GM18951 (cell line): ENCODE measurements around the gene TTPAL.

Source experiments
- POLR2A ChIP-seq: IDR thresholded peaks from 4 replicates; pipeline ENCODE4 v1.6.1; 2011; ENCODE audit warnings: mild to moderate bottlenecking; ENCODE audit not compliant: insufficient read length, insufficient read depth; ENCODE audit errors: extremely low read depth
- in situ Hi-C: fragments of 300-500 bp; cut with MboI; formaldehyde crosslinking; loops from one replicate; pipeline ENCODE4 v1.12.0; 2022; ENCODE audit warnings: low sequenced_read_pairs, mixed read lengths, inconsistent platforms; ENCODE audit not compliant: unreplicated experiment

The TTPAL gene

DNA sequence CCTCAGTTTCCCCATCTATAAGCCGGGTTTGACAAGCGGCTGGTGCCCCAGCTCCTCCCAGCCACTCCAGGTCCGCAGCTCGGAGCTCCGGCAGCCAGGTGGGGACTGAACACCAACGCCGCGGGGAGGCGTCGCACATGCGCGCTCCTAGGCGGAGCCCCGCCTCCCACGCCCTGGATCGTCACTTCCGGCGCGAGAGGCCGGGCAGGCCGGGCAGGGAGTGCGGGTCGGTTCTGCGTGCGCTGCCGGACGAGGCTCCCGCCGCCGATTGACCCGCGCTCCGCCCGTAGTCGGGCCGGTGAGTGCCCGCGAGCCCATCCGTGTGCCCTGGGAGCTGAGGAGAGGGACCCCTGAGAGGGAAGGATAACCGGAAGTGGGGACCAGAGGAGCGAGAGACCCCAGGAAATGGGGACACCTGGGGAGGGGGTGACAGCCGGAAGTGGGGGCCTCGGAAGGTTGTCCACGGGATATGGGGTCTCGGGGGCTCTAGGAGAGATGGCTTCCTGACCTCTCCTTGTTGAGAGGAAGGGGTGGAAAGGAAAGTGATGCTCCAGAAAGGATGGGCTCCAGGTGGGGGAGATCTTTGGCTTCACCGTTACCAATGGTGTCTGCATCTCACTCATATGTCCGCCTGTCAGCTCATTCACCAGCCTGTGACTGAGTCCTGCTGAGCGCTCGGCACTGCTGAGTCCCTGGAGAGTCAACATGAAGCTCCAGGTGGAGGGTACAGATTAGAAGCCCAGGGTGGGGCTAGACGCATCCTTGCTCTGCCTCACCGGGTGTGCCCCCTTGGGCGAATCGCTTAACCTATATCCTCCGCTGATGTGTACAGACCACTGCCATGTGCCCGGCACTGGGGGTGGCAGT is at the start of gene TTPAL:
TTPAL (plus strand) TSS at position 181 of the 867 bp plus-strand sequence. CDS start 4,126 bp downstream, outside the sequence.
- in situ Hi-C loops = no loop called here
- TF ChIP-seq POLR2A = peak; percentile 99

- in situ Hi-C loops = no loop called here
- no peak for TF ChIP-seq POLR2A
Observed at GRCh38 chr20:44425923-44426322, 49.8 kb upstream of the TTPAL start.

- in situ Hi-C loops = no loop called here
- TF ChIP-seq POLR2A = no peak
Observed at GRCh38 chr20:44426879-44427790, 48.5 kb upstream of the TTPAL start.

GRCh38 chr20:44427804-44428173 is 47.9 kb upstream of the TTPAL start:
- no peak for TF ChIP-seq POLR2A
- in situ Hi-C loops = no loop called here

- no peak for TF ChIP-seq POLR2A
- in situ Hi-C loops = no loop called here
Observed at GRCh38 chr20:44428174-44429016, 47.3 kb upstream of the TTPAL start.

DNA sequence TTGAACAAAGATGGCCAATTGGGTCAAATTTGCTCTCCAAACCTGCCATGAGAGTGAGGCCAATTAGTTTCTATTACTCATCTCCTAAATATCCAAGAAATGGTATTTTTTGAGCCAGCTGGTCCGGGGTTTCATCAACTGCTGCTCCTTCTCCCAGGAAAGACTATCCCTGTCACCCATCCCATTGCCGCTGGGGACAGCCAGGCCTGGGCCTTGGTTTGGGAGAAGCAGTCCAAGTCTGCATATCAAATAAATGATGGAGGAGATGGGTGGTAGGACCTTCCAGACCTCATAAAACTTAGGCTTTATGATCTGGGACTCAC is 46.7 kb upstream of the TTPAL start:
- TF ChIP-seq POLR2A = no peak
- in situ Hi-C loops = no loop called here

DNA sequence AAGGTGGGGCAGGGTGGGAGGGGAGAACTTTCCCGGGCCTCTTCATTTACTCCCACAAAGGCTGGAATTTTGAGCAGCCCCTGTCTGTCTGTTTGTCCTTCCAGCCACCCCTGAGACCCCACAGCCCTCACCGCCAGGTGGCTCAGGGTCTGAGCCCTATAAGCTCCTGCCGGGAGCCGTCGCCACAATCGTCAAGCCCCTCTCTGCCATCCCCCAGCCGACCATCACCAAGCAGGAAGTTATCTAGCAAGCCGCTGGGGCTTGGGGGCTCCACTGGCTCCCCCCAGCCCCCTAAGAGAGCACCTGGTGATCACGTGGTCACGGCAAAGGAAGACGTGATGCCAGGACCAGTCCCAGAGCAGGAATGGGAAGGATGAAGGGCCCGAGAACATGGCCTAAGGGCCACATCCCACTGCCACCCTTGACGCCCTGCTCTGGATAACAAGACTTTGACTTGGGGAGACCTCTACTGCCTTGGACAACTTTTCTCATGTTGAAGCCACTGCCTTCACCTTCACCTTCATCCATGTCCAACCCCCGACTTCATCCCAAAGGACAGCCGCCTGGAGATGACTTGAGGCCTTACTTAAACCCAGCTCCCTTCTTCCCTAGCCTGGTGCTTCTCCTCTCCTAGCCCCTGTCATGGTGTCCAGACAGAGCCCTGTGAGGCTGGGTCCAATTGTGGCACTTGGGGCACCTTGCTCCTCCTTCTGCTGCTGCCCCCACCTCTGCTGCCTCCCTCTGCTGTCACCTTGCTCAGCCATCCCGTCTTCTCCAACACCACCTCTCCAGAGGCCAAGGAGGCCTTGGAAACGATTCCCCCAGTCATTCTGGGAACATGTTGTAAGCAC is 46.0 kb upstream of the TTPAL start:
- no peak for TF ChIP-seq POLR2A
- in situ Hi-C loops = no loop called here

GRCh38 chr20:44430270-44431065 is 45.2 kb upstream of the TTPAL start:
- in situ Hi-C loops = no loop called here
- no peak for TF ChIP-seq POLR2A

GRCh38 chr20:44431118-44431501 is 44.6 kb upstream of the TTPAL start:
- TF ChIP-seq POLR2A = no peak
- in situ Hi-C loops = no loop called here

DNA sequence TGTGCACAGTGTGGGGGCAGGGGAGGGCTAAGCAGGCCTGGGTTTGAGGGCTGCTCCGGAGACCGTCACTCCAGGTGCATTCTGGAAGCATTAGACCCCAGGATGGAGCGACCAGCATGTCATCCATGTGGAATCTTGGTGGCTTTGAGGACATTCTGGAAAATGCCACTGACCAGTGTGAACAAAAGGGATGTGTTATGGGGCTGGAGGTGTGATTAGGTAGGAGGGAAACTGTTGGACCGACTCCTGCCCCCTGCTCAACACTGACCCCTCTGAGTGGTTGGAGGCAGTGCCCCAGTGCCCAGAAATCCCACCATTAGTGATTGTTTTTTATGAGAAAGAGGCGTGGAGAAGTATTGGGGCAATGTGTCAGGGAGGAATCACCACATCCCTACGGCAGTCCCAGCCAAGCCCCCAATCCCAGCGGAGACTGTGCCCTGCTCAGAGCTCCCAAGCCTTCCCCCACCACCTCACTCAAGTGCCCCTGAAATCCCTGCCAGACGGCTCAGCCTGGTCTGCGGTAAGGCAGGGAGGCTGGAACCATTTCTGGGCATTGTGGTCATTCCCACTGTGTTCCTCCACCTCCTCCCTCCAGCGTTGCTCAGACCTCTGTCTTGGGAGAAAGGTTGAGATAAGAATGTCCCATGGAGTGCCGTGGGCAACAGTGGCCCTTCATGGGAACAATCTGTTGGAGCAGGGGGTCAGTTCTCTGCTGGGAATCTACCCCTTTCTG is 44.0 kb upstream of the TTPAL start:
- in situ Hi-C loops = no loop called here
- no peak for TF ChIP-seq POLR2A
